ENCODE results near the gene TADA2A. TPM values are rescaled to one million over a fixed set of nuclear protein-coding genes. Genes with fewer than 3 reads are reported as not detected.

Gene TADA2A
- total RNA-seq, 1 donor from 2014 or later = 21.4 TPM

- Histone ChIP-seq H3K4me3 (no peak overlapping the region), H3K9me3 (no peaks in the 10 kb centered on the region), H3K27ac (no peak overlapping the region), H3K36me3 (no peaks in the 10 kb centered on the region), H3K27me3 (no peaks in the 10 kb centered on the region), H3K4me1 (peaks cover 13% of the 10 kb centered on the region)
- TF ChIP-seq, protein P1, sequence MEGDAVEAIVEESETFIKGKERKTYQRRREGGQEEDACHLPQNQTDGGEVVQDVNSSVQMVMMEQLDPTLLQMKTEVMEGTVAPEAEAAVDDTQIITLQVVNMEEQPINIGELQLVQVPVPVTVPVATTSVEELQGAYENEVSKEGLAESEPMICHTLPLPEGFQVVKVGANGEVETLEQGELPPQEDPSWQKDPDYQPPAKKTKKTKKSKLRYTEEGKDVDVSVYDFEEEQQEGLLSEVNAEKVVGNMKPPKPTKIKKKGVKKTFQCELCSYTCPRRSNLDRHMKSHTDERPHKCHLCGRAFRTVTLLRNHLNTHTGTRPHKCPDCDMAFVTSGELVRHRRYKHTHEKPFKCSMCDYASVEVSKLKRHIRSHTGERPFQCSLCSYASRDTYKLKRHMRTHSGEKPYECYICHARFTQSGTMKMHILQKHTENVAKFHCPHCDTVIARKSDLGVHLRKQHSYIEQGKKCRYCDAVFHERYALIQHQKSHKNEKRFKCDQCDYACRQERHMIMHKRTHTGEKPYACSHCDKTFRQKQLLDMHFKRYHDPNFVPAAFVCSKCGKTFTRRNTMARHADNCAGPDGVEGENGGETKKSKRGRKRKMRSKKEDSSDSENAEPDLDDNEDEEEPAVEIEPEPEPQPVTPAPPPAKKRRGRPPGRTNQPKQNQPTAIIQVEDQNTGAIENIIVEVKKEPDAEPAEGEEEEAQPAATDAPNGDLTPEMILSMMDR (IDR thresholded peaks at IDR 0.05) = no peak
- intact Hi-C loops (cut with DNase I) = no loop called here
- DNase-seq (no peak), ATAC-seq (no peak)
Observed at GRCh38 chr17:37493249-37494027, 86.8 kb downstream of the TADA2A start.

DNA sequence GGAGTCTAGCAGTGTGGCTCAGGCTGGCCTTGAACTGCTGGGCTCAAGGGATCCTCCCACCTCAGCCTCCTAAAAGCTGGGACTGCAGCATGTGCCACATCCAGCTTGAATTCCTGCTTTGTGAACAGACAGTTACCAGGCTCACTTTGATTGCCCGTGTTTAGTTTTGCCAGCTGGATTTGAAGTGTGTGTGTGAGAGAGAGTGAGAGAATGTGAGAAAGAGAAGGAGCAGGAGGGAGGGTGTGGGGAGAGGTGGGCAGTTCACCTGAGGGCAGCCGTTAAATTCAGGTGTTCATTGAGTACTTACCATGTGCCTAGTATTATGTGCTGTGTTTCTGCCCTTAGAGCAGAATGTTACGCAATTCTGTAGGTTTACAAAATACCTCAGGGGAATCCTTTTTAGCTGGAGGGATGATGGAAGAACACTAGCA, 87.7 kb downstream of the TADA2A start:
- no peaks in the 10 kb centered on the region for H3K27me3 ChIP-seq
- no peaks in the 10 kb centered on the region for H3K36me3 ChIP-seq
- H3K27ac ChIP-seq = no peak overlapping the region
- peaks cover 13% of the 10 kb centered on the region for H3K4me1 ChIP-seq
- no peaks in the 10 kb centered on the region for H3K9me3 ChIP-seq
- intact Hi-C loops (cut with DNase I) = no loop called here
- DNase-seq (no peak), ATAC-seq (no peak)
- no peak overlapping the region for H3K4me3 ChIP-seq
- TF ChIP-seq, protein P1 (IDR thresholded peaks at IDR 0.05) = no peak

DNA sequence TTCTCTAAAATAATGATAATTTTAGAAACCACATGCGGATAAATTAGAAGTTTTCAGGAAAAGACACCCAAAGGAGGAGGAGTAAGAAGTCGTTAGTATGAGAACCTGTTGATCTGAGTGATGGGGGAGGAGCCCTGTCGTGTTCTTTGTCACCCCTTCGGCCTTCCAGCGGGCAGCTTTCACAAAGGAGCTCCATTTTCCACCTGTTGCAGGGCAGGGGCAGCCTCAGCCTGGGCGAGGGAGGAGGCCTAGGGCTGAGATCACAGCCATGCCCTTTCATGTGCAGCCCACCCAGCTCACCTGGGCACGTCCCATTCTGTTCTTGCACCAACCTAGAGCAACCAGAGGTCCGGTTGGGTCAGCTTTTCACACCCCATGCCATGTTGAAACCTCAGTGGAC, 88.3 kb downstream of the TADA2A start:
- H3K27me3 ChIP-seq = no peaks in the 10 kb centered on the region
- no peak overlapping the region for H3K27ac ChIP-seq
- DNase-seq (no peak), ATAC-seq (no peak)
- no peak overlapping the region for H3K4me3 ChIP-seq
- TF ChIP-seq, protein P1 (IDR thresholded peaks at IDR 0.05) = no peak
- H3K4me1 ChIP-seq = peaks cover 13% of the 10 kb centered on the region
- intact Hi-C loops (cut with DNase I) = no loop called here
- no peaks in the 10 kb centered on the region for H3K36me3 ChIP-seq
- H3K9me3 ChIP-seq = no peaks in the 10 kb centered on the region

DNA sequence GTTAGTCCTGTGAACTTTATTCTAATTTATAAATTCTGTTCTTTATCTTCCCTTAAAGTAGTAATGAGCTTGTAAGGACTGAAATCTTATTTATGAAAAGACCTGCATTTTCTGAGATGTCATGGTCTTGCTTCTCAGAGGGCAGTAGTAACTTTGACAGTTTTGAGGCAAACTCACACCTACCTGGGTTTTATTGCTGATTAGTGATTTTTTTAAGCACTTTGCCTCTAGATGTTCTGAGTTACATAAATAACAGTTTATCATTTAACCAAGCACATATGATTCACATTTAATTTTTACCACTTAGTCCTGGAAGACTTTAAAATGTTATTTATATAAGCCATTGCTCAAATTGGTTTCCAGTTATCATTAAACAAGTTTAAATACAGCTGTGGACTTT, 93.7 kb downstream of the TADA2A start:
- Histone ChIP-seq H3K9me3 (no peaks in the 10 kb centered on the region), H3K27me3 (no peaks in the 10 kb centered on the region), H3K4me3 (no peak overlapping the region), H3K36me3 (no peaks in the 10 kb centered on the region), H3K4me1 (no peaks in the 10 kb centered on the region), H3K27ac (no peak overlapping the region)
- DNase-seq = no peak
- intact Hi-C loops (cut with DNase I) = no loop called here
- TF ChIP-seq, protein P1 (IDR thresholded peaks at IDR 0.05) = no peak
- no peak for ATAC-seq

- intact Hi-C loops (cut with DNase I) = no loop called here
- Histone ChIP-seq H3K27me3 (no peaks in the 10 kb centered on the region), H3K36me3 (no peaks in the 10 kb centered on the region), H3K27ac (no peak overlapping the region), H3K4me3 (no peak overlapping the region), H3K9me3 (no peaks in the 10 kb centered on the region), H3K4me1 (no peaks in the 10 kb centered on the region)
- ATAC-seq (no peak), DNase-seq (no peak)
- TF ChIP-seq, protein P1 (IDR thresholded peaks at IDR 0.05) = no peak
Observed at GRCh38 chr17:37502009-37502936, 95.6 kb downstream of the TADA2A start.

Data from upper lobe of right lung (tissue), 1 donor.